Activated T-helper 17 cell treated with anti-CD3 and anti-CD28 coated beads, Interleukin-2, amount 50 U/mL, for 72 hours (primary cell): Measurements from ENCODE around the gene ZNF621. TPM values are rescaled to one million over a fixed set of nuclear protein-coding genes. Genes with fewer than 3 reads are reported as not detected.
A peak's percentile ranks its signal among the peaks of the same experiment; 100 is the strongest.
"Not testable (repeated sequence)": the region's sequence is repeated elsewhere in the genome, so short reads cannot be mapped to it uniquely, and the experiment has no call there.

Experiments used
- ATAC-seq: fragments of 150-1000 bp; cut with Tn5 transposase; replicated peaks from 2 replicates; pipeline ENCODE4 v1.10.0; 2021; ENCODE audit warnings: mild to moderate bottlenecking, moderate library complexity
- H3K27ac Mint-ChIP-seq: one replicate; pipeline ENCODE4 v1.8.0; 2022; ENCODE audit warnings: mixed read lengths
- H3K27me3 Mint-ChIP-seq: one replicate; pipeline ENCODE4 v1.8.0; 2022; ENCODE audit warnings: mixed read lengths
- H3K36me3 Mint-ChIP-seq: one replicate; pipeline ENCODE4 v1.8.0; 2022; ENCODE audit warnings: low read depth, mild to moderate bottlenecking, mixed read lengths
- H3K4me1 Mint-ChIP-seq: one replicate; pipeline ENCODE4 v1.8.0; 2022; ENCODE audit warnings: mixed read lengths
- H3K4me3 Mint-ChIP-seq: one replicate; pipeline ENCODE4 v1.8.0; 2022; ENCODE audit warnings: mild to moderate bottlenecking, mixed read lengths
- H3K9me3 Mint-ChIP-seq: one replicate; pipeline ENCODE4 v1.8.0; 2022; ENCODE audit warnings: mixed read lengths
- total RNA-seq, 2 donors: library from RNA; stranded (reverse); gene quantifications; one replicate each; pipeline ENCODE4 v1.2.3, GENCODE V29; 2022

The ZNF621 gene
- total RNA-seq, 2 donors from 2014 or later, result 19.1 to 19.9 TPM

- Mint-ChIP-seq H3K36me3 (peaks cover 9% of the 10 kb centered on the region), H3K27ac (no peak overlapping the region), H3K27me3 (no peaks in the 10 kb centered on the region), H3K4me3 (no peak overlapping the region), H3K4me1 (no peaks in the 10 kb centered on the region), H3K9me3 (no peaks in the 10 kb centered on the region)
- ATAC-seq, result no peak
Observed at GRCh38 chr3:40518067-40518466, 6.7 kb upstream of the ZNF621 start.

- H3K4me3 Mint-ChIP-seq, result no peak overlapping the region
- ATAC-seq, result no peak
- no peaks in the 10 kb centered on the region for H3K27me3 Mint-ChIP-seq
- H3K9me3 Mint-ChIP-seq, result no peaks in the 10 kb centered on the region
- H3K4me1 Mint-ChIP-seq, result no peaks in the 10 kb centered on the region
- peaks cover 9% of the 10 kb centered on the region for H3K36me3 Mint-ChIP-seq
- no peak overlapping the region for H3K27ac Mint-ChIP-seq
Observed at GRCh38 chr3:40518848-40519247, 5.9 kb upstream of the ZNF621 start.

GRCh38 chr3:40521254-40521653, 3.5 kb upstream of the ZNF621 start:
- no peak overlapping the region for H3K27ac Mint-ChIP-seq

GRCh38 chr3:40523781-40524180, 979 bp upstream of the ZNF621 start:
- Mint-ChIP-seq H3K27ac (peak overlapping the region; percentile 100), H3K9me3 (peaks cover 6% of the 10 kb centered on the region), H3K27me3 (no peaks in the 10 kb centered on the region), H3K36me3 (peaks cover 31% of the 10 kb centered on the region), H3K4me3 (peak overlapping the region; percentile 99), H3K4me1 (peaks cover 15% of the 10 kb centered on the region)
- no peak for ATAC-seq

More at GRCh38 chr3:40521254-40521653, 3.5 kb upstream of the ZNF621 start:
- Mint-ChIP-seq H3K36me3 (peaks cover 12% of the 10 kb centered on the region), H3K9me3 (peaks cover 6% of the 10 kb centered on the region), H3K27me3 (no peaks in the 10 kb centered on the region), H3K4me1 (peaks cover 10% of the 10 kb centered on the region), H3K4me3 (no peak overlapping the region)
- ATAC-seq, result no peak

GRCh38 chr3:40524222-40524567, 565 bp upstream of the ZNF621 start:
- Mint-ChIP-seq H3K4me3 (peak overlapping the region; percentile 99), H3K27me3 (no peaks in the 10 kb centered on the region), H3K27ac (peak overlapping the region; percentile 100), H3K9me3 (peaks cover 6% of the 10 kb centered on the region), H3K36me3 (peaks cover 35% of the 10 kb centered on the region), H3K4me1 (peaks cover 15% of the 10 kb centered on the region)
- peak; percentile 34 for ATAC-seq

- no peaks in the 10 kb centered on the region for H3K27me3 Mint-ChIP-seq
- no peak overlapping the region for H3K4me3 Mint-ChIP-seq
- H3K9me3 Mint-ChIP-seq, result peaks cover 13% of the 10 kb centered on the region
- H3K27ac Mint-ChIP-seq, result no peak overlapping the region
- no peak for ATAC-seq
- peaks cover 77% of the 10 kb centered on the region for H3K36me3 Mint-ChIP-seq
- H3K4me1 Mint-ChIP-seq, result peaks cover 15% of the 10 kb centered on the region
Observed at GRCh38 chr3:40528426-40528825, 3.7 kb downstream of the ZNF621 start.

GRCh38 chr3:40532252-40532651, 7.5 kb downstream of the ZNF621 start:
- Mint-ChIP-seq H3K27ac (no peak overlapping the region), H3K4me1 (peaks cover 5% of the 10 kb centered on the region), H3K9me3 (peaks cover 7% of the 10 kb centered on the region), H3K27me3 (no peaks in the 10 kb centered on the region), H3K36me3 (peaks cover 94% of the 10 kb centered on the region), H3K4me3 (no peak overlapping the region)
- peak; percentile 62 for ATAC-seq

- Mint-ChIP-seq H3K27ac (no peak overlapping the region), H3K36me3 (peaks cover 91% of the 10 kb centered on the region), H3K27me3 (no peaks in the 10 kb centered on the region), H3K9me3 (peaks cover 17% of the 10 kb centered on the region), H3K4me3 (no peak overlapping the region), H3K4me1 (no peaks in the 10 kb centered on the region)
- ATAC-seq, result no peak
Observed at GRCh38 chr3:40534283-40534682, 9.5 kb downstream of the ZNF621 start.

- ATAC-seq, result peak; percentile 82
- H3K4me1 Mint-ChIP-seq, result no peaks in the 10 kb centered on the region
- no peak overlapping the region for H3K27ac Mint-ChIP-seq
- no peak overlapping the region for H3K4me3 Mint-ChIP-seq
- H3K27me3 Mint-ChIP-seq, result no peaks in the 10 kb centered on the region
- H3K9me3 Mint-ChIP-seq, result no peaks in the 10 kb centered on the region
- H3K36me3 Mint-ChIP-seq, result no peaks in the 10 kb centered on the region
Observed at GRCh38 chr3:40546816-40547215, 22.1 kb downstream of the ZNF621 start.

- H3K27me3 Mint-ChIP-seq, result no peaks in the 10 kb centered on the region
- no peaks in the 10 kb centered on the region for H3K4me1 Mint-ChIP-seq
- no peak overlapping the region for H3K27ac Mint-ChIP-seq
- ATAC-seq, result no peak
- no peaks in the 10 kb centered on the region for H3K9me3 Mint-ChIP-seq
- no peak overlapping the region for H3K4me3 Mint-ChIP-seq
- H3K36me3 Mint-ChIP-seq, result no peaks in the 10 kb centered on the region
Observed at GRCh38 chr3:40550167-40550566, 25.4 kb downstream of the ZNF621 start.

- Mint-ChIP-seq H3K9me3 (no peaks in the 10 kb centered on the region), H3K27me3 (peaks cover 3% of the 10 kb centered on the region), H3K36me3 (no peaks in the 10 kb centered on the region), H3K27ac (no peak overlapping the region), H3K4me1 (peaks cover 4% of the 10 kb centered on the region), H3K4me3 (no peak overlapping the region)
- peak; percentile 23 for ATAC-seq
Observed at GRCh38 chr3:40557575-40558161, 32.9 kb downstream of the ZNF621 start.

- H3K27me3 Mint-ChIP-seq, H3K4me3 Mint-ChIP-seq, H3K4me1 Mint-ChIP-seq, H3K9me3 Mint-ChIP-seq, H3K36me3 Mint-ChIP-seq, ATAC-seq, H3K27ac Mint-ChIP-seq: not testable (repeated sequence)
Observed at GRCh38 chr3:40562482-40562881, 37.7 kb downstream of the ZNF621 start.

- H3K9me3 Mint-ChIP-seq, result not testable (repeated sequence)
Observed at GRCh38 chr3:40565629-40566028, 40.9 kb downstream of the ZNF621 start.

GRCh38 chr3:40566694-40567093, 41.9 kb downstream of the ZNF621 start:
- Mint-ChIP-seq H3K27me3 (peaks cover 10% of the 10 kb centered on the region), H3K9me3 (no peaks in the 10 kb centered on the region), H3K36me3 (no peaks in the 10 kb centered on the region), H3K4me1 (no peaks in the 10 kb centered on the region), H3K27ac (no peak overlapping the region), H3K4me3 (peak overlapping the region; percentile 11)
- no peak for ATAC-seq

More at GRCh38 chr3:40565629-40566028, 40.9 kb downstream of the ZNF621 start:
- H3K36me3 Mint-ChIP-seq, H3K27ac Mint-ChIP-seq, ATAC-seq, H3K27me3 Mint-ChIP-seq, H3K4me3 Mint-ChIP-seq, H3K4me1 Mint-ChIP-seq: not testable (repeated sequence)

- Mint-ChIP-seq H3K4me1 (no peaks in the 10 kb centered on the region), H3K36me3 (no peaks in the 10 kb centered on the region), H3K27ac (no peak overlapping the region), H3K9me3 (no peaks in the 10 kb centered on the region), H3K4me3 (no peak overlapping the region), H3K27me3 (peaks cover 7% of the 10 kb centered on the region)
- ATAC-seq, result no peak
Observed at GRCh38 chr3:40572588-40572987, 47.8 kb downstream of the ZNF621 start.

- no peak for ATAC-seq
- Mint-ChIP-seq H3K27me3 (peaks cover 7% of the 10 kb centered on the region), H3K9me3 (no peaks in the 10 kb centered on the region), H3K4me1 (no peaks in the 10 kb centered on the region), H3K4me3 (no peak overlapping the region), H3K36me3 (no peaks in the 10 kb centered on the region), H3K27ac (no peak overlapping the region)
Observed at GRCh38 chr3:40574050-40574449, 49.3 kb downstream of the ZNF621 start.
